Glutamatergic neuron (in vitro differentiated cells): Measurements from ENCODE around the gene ZNF804B. TPM values are rescaled to one million over a fixed set of nuclear protein-coding genes. Genes with fewer than 3 reads are reported as not detected.

Experiments
- DNase-seq: peaks from one replicate; pipeline ENCODE4 v3.0.0; 2022
- H3K27ac Mint-ChIP-seq: one replicate; pipeline ENCODE4 v1.8.0; 2020; ENCODE audit warnings: mild to moderate bottlenecking, mixed read lengths, inconsistent platforms; ENCODE audit not compliant: unreplicated experiment
- H3K27me3 Mint-ChIP-seq: one replicate; pipeline ENCODE4 v1.8.0; 2020; ENCODE audit warnings: mild to moderate bottlenecking, moderate library complexity, mixed read lengths, inconsistent platforms; ENCODE audit not compliant: unreplicated experiment
- H3K36me3 Mint-ChIP-seq: one replicate; pipeline ENCODE4 v1.8.0; 2020; ENCODE audit warnings: mild to moderate bottlenecking, mixed read lengths, inconsistent platforms; ENCODE audit not compliant: unreplicated experiment
- H3K4me1 Mint-ChIP-seq: one replicate; pipeline ENCODE4 v1.8.0; 2020; ENCODE audit warnings: mild to moderate bottlenecking, low read depth, mixed read lengths, inconsistent platforms; ENCODE audit not compliant: unreplicated experiment
- H3K4me3 Mint-ChIP-seq: one replicate; pipeline ENCODE4 v1.8.0; 2020; ENCODE audit warnings: mild to moderate bottlenecking, mixed read lengths, inconsistent platforms; ENCODE audit not compliant: unreplicated experiment
- H3K9me3 Mint-ChIP-seq: one replicate; pipeline ENCODE4 v1.8.0; 2020; ENCODE audit warnings: mild to moderate bottlenecking, moderate library complexity, mixed read lengths, inconsistent platforms; ENCODE audit not compliant: unreplicated experiment
- CTCF ChIP-seq: fragments of 200-600 bp; sonication (generic); IDR thresholded peaks from one replicate; pipeline ENCODE4 v1.5.0; 2021; ENCODE audit not compliant: partially characterized antibody, unreplicated experiment
- total RNA-seq: library from RNA; stranded (reverse); fragmentation: NEBNext Ultra II Directional; extraction: Animal tissue kit (Norgen Biotek cat#: 25700); gene quantifications from one replicate; pipeline ENCODE4 v1.2.1, GENCODE V29; 2021; ENCODE audit not compliant: unreplicated experiment

The ZNF804B gene
- total RNA-seq, 1 donor from 2014 or later: 0.10 TPM

- Mint-ChIP-seq H3K4me3 (no peak overlapping the region), H3K9me3 (no peaks in the 10 kb centered on the region), H3K4me1 (no peaks in the 10 kb centered on the region), H3K36me3 (no peaks in the 10 kb centered on the region), H3K27me3 (peaks cover 1% of the 10 kb centered on the region), H3K27ac (no peak overlapping the region)
- TF ChIP-seq CTCF: no peak
- DNase-seq: no peak
Observed at GRCh38 chr7:89072081-89072480, 312.6 kb downstream of the ZNF804B start.

GRCh38 chr7:89073776-89074175 is 314.3 kb downstream of the ZNF804B start:
- H3K27ac Mint-ChIP-seq: no peak overlapping the region
- H3K4me1 Mint-ChIP-seq: no peaks in the 10 kb centered on the region
- TF ChIP-seq CTCF: no peak
- H3K4me3 Mint-ChIP-seq: no peak overlapping the region
- no peak for DNase-seq
- no peaks in the 10 kb centered on the region for H3K27me3 Mint-ChIP-seq
- H3K9me3 Mint-ChIP-seq: no peaks in the 10 kb centered on the region
- no peaks in the 10 kb centered on the region for H3K36me3 Mint-ChIP-seq

- no peak overlapping the region for H3K4me3 Mint-ChIP-seq
- DNase-seq: no peak
- no peaks in the 10 kb centered on the region for H3K36me3 Mint-ChIP-seq
- H3K9me3 Mint-ChIP-seq: no peaks in the 10 kb centered on the region
- H3K4me1 Mint-ChIP-seq: no peaks in the 10 kb centered on the region
- no peaks in the 10 kb centered on the region for H3K27me3 Mint-ChIP-seq
- no peak overlapping the region for H3K27ac Mint-ChIP-seq
- no peak for TF ChIP-seq CTCF
Observed at GRCh38 chr7:89077992-89078391, 318.5 kb downstream of the ZNF804B start.

- no peak overlapping the region for H3K4me3 Mint-ChIP-seq
- DNase-seq: no peak
- no peaks in the 10 kb centered on the region for H3K4me1 Mint-ChIP-seq
- no peak overlapping the region for H3K27ac Mint-ChIP-seq
- H3K27me3 Mint-ChIP-seq: no peaks in the 10 kb centered on the region
- no peak for TF ChIP-seq CTCF
- no peaks in the 10 kb centered on the region for H3K36me3 Mint-ChIP-seq
- H3K9me3 Mint-ChIP-seq: no peaks in the 10 kb centered on the region
Observed at GRCh38 chr7:89085580-89085979, 326.1 kb downstream of the ZNF804B start.

GRCh38 chr7:89091550-89091949 is 332.1 kb downstream of the ZNF804B start:
- no peaks in the 10 kb centered on the region for H3K4me1 Mint-ChIP-seq
- DNase-seq: no peak
- H3K4me3 Mint-ChIP-seq: no peak overlapping the region
- no peaks in the 10 kb centered on the region for H3K27me3 Mint-ChIP-seq
- no peak for TF ChIP-seq CTCF
- H3K27ac Mint-ChIP-seq: no peak overlapping the region
- no peaks in the 10 kb centered on the region for H3K9me3 Mint-ChIP-seq
- H3K36me3 Mint-ChIP-seq: no peaks in the 10 kb centered on the region
